GM12891 (cell line): ENCODE results near the gene SPAG16.

Source experiments
- PAX5 ChIP-seq: IDR thresholded peaks from 2 replicates; pipeline ENCODE4 v1.6.1; 2011; ENCODE audit warnings: low read length, moderate library complexity, mild to moderate bottlenecking; ENCODE audit not compliant: insufficient read depth, severe bottlenecking
- POLR2A ChIP-seq: IDR thresholded peaks from 2 replicates; pipeline ENCODE4 v1.6.1; 2011; ENCODE audit warnings: low read depth, low read length, control low read depth
- POLR2AphosphoS5 ChIP-seq: IDR thresholded peaks from 2 replicates; pipeline ENCODE4 v1.6.1; 2011; ENCODE audit warnings: low read depth, low read length, control low read depth
- POU2F2 ChIP-seq: IDR thresholded peaks from 2 replicates; pipeline ENCODE4 v1.6.1; 2011; ENCODE audit warnings: low read depth, mild to moderate bottlenecking, control low read depth, low read length, moderate library complexity
- SPI1 ChIP-seq: IDR thresholded peaks from 2 replicates; pipeline ENCODE4 v1.6.1; 2011; ENCODE audit warnings: low read depth, low read length, control low read depth
- TAF1 ChIP-seq: IDR thresholded peaks from 2 replicates; pipeline ENCODE4 v1.6.1; 2011; ENCODE audit warnings: low read depth, low read length, control low read depth

GRCh38 chr2:213566846-213567245 lies 282.6 kb downstream of the SPAG16 start:
- no peak for TF ChIP-seq TAF1
- TF ChIP-seq POLR2AphosphoS5: no peak
- no peak for TF ChIP-seq POLR2A
- no peak for TF ChIP-seq SPI1
- TF ChIP-seq POU2F2: no peak
- no peak for TF ChIP-seq PAX5
